Activated naive CD4-positive, alpha-beta T cell treated with anti-CD3 and anti-CD28 coated beads, Interleukin-2, amount 50 U/mL, for 16 hours (primary cell): Measurements from ENCODE around the gene THBS3.
A peak's percentile ranks its signal among the peaks of the same experiment; 100 is the strongest.
"Not testable (repeated sequence)": the region's sequence is repeated elsewhere in the genome, so short reads cannot be mapped to it uniquely, and the experiment has no call there.

Source experiments
- DNase-seq: peaks from one replicate; pipeline ENCODE4 v3.0.0-alpha.2; 2020

THBS3 gene

GRCh38 chr1:155233502-155233901, 25.8 kb upstream of the THBS3 start:
- not testable (repeated sequence) for DNase-seq

GRCh38 chr1:155232001-155232978, 24.6 kb upstream of the THBS3 start:
- DNase-seq, result not testable (repeated sequence)

GRCh38 chr1:155231302-155231701, 23.6 kb upstream of the THBS3 start:
- not testable (repeated sequence) for DNase-seq

- DNase-seq, result no peak
These were observed 20.4 kb upstream of the THBS3 start for GRCh38 chr1:155228096-155228427.

- DNase-seq, result peak; percentile 99
These were observed 19.8 kb upstream of the THBS3 start for GRCh38 chr1:155227261-155228095.

GRCh38 chr1:155226910-155227260, 19.2 kb upstream of the THBS3 start:
- DNase-seq, result no peak

GRCh38 chr1:155226188-155226909, 18.7 kb upstream of the THBS3 start:
- DNase-seq, result peak; percentile 86

GRCh38 chr1:155225404-155225759, 17.7 kb upstream of the THBS3 start:
- DNase-seq, result not testable (repeated sequence)

GRCh38 chr1:155223047-155223446, 15.3 kb upstream of the THBS3 start:
- DNase-seq, result no peak

- DNase-seq, result not testable (repeated sequence)
These were observed 12.7 kb upstream of the THBS3 start for GRCh38 chr1:155220211-155220965.

GRCh38 chr1:155219592-155220031, 11.9 kb upstream of the THBS3 start:
- no peak for DNase-seq

GRCh38 chr1:155218854-155219591, 11.3 kb upstream of the THBS3 start:
- DNase-seq, result no peak

- not testable (repeated sequence) for DNase-seq
These were observed 7.0 kb upstream of the THBS3 start for GRCh38 chr1:155214702-155215101.

- not testable (repeated sequence) for DNase-seq
These were observed 4.3 kb upstream of the THBS3 start for GRCh38 chr1:155212051-155212440.

GRCh38 chr1:155211381-155212050, 3.8 kb upstream of the THBS3 start:
- DNase-seq, result not testable (repeated sequence)

- DNase-seq, result no peak
These were observed 2.8 kb upstream of the THBS3 start for GRCh38 chr1:155210314-155211104.

GRCh38 chr1:155209312-155209721, 1.6 kb upstream of the THBS3 start:
- DNase-seq, result no peak

GRCh38 chr1:155208541-155209311, 1.0 kb upstream of the THBS3 start, which contains the start of gene MTX1:
Gene MTX1, plus strand, starts transcription at chr1:155208695. Its CDS starts 110 bp downstream, at chr1:155208805.
- DNase-seq, result peak; percentile 88
